GM21737 (cell line): ENCODE results near the gene CERK.
"Not testable (repeated sequence)": the region's sequence is repeated elsewhere in the genome, so short reads cannot be mapped to it uniquely, and the experiment has no call there.

ENCODE experiments used
- ATAC-seq: cut with Tn5 transposase; IDR thresholded peaks from one replicate; pipeline ENCODE4 v1.9.1; 2021; ENCODE audit warnings: mild to moderate bottlenecking, moderate library complexity; ENCODE audit not compliant: unreplicated experiment

CERK gene

DNA sequence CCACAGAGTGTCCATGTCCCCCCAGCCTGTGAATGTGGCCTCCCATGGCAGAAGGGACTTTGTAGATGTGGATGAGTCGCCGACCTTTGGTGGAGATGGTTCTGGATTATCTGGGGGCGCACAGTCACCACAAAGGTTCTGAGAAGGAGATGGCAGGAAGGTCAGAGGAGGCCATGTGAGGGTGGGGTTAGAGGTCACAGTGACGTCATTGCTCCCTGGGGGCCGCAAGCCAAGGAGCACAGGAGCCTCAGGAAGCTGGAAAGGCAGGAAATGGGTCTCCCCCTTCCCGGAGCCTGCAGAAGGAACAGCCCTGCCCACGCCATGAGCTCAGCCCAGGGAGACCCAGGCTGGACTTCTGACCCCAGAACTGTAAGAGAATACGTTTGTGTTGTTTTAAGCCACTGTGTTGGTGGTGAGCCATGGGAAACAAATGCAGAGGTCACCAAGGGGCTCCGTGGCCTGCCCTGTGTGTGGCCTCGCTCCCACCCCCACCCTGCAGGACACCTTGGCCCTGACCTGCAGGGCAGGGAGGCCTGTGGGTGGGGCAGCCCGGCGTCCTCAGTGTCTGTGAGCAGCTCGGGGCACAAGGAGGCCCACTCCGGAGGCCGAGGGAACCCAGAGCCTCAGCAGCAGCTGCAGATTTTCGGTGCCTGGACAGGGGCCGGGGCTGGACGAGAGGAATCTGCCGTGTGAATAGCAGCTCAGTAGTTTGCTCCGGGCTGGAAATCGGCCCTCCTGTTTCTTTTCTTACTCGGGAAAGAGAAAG, 85.8 kb downstream of the CERK start:
- no peak for ATAC-seq

GRCh38 chr22:46651316-46651715, 86.7 kb downstream of the CERK start:
- no peak for ATAC-seq

- no peak for ATAC-seq
Observed at GRCh38 chr22:46650078-46650810, 87.8 kb downstream of the CERK start.

DNA sequence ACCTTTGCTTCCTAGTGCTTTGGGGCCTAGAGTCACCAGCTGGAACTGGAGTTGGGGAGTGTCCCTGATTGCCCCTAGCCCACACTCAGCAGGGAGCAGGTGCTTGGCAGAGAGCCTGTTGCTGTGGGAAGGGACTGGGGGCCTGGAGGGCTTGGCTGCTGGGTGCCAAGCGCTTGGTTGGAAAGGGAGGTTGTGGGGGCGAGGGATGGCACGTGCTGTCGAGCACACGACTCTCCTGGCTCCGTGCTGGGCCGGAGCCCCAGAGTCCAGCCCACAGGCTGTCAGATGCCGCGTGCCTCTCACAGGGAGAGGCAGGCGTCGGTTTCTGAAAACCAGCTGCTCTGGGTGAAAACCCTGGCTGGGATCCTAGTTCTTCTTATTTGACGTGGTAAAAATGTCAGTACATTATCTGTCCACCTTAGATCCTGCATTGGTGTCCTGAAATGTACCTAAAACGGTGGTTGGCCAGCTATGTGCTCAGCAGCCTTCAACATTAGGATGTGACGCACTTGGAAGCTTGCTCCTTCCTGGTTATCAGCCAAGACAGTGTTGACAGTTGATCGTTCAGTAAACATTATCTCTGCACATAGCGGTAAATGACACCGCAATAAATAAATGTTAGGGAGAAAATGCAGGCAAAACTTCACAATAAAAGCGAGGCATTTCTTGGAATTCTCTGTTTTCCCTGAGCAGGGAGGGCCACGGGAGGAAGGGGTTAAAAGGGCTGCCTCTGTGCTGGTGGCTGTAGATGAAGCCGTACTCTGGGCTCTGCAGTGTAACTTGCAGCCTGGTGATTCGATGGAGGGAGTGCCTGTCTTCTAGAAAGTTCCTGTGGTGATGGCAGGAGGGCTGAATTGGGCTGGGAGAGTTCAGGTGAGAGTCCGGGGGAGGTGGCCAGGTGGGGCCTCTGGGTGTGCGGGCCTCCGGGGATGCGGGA, 88.6 kb downstream of the CERK start:
- ATAC-seq, result no peak

GRCh38 chr22:46648225-46648820, 89.7 kb downstream of the CERK start:
- ATAC-seq, result not testable (repeated sequence)

DNA sequence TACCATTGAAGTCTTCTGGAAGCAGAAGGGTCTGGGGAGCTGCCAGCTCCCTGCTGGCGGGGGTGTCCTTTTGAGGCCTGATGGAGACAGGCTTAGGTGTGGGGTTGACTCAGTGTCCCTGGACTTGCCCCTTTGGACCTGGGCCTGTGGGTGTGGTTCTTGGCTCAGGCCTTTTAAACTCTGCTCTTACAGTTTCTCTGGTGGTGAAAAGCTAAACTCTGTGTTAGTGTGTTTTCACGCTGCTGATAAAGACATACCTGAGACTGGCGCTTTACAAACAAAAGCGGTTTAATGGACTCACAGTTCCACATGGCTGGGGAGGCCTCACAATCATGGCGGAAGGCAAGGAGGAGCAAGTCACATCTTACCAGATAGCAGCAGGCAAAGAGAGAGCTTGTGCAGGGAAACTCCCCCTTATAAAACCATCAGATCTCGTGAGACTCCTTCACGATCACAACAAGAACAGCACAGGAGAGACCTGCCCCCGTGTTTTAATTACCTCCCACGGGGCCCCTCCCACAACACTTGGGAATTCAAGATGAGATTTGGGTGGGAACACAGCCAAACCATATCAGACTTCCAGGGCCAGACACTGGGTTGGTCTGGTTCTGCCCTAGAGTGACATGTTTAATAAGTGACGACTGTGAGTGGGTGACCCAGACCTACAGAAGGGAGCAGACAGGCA, 91.4 kb downstream of the CERK start:
- no peak for ATAC-seq

GRCh38 chr22:46642840-46643480, 95.1 kb downstream of the CERK start:
- not testable (repeated sequence) for ATAC-seq

DNA sequence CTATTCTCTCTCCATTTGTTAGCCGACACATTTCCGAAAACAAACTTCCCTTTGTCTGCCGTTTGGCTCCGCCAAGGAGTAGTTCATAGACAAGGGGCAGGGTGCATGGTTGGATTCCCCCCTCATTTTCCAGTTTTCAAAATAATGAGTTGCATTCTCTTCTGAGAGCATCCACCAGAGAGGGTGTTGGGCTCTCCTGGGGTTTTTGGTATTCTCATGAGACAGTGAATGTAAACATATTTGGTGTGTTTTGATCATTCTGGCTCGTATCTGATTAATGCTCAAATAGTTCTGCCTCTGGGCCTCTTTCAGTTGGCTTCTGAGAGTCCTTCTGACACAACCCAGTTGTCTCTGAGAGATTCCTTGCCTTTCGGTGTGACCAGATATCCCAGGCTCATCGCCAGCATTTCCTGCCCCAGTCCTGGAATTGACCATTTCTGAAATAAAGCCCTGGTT, 96.2 kb downstream of the CERK start:
- ATAC-seq, result no peak

DNA sequence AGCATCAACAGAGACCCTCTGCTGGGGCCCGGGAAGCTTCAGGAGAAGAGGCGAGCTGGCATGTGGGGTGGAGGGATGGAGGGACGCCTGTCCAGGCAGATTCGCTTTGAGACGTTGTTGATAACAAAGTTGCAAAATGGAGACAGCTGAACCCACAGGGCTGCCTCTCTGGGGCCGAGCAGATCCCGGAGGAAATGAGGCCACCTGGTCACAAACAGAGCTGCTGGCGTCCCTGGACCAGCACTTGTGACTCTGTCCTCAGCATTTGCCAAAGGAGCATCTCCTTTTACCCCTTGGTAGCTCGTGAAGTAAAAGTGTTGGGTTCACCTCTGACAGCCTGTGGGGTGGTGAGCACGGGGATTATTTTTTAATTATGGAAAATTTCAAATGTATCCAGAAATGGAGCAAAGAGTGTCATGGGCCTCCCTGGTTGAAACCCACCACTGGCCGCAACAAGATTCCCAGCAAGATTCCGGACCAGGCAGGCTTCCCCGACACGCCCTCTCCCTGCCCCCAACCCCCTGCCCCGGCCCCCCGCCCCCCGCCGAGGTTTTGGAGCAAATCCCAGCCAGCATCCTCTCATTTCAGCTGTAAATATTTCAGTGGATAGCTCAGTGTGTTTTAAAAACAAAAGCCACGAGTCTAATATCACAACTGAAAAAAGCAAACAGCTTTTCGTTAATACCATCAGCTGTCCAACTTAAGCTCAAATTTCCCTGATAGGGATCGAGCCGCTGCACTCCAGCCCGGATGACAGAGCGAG, 97.6 kb downstream of the CERK start:
- no peak for ATAC-seq

DNA sequence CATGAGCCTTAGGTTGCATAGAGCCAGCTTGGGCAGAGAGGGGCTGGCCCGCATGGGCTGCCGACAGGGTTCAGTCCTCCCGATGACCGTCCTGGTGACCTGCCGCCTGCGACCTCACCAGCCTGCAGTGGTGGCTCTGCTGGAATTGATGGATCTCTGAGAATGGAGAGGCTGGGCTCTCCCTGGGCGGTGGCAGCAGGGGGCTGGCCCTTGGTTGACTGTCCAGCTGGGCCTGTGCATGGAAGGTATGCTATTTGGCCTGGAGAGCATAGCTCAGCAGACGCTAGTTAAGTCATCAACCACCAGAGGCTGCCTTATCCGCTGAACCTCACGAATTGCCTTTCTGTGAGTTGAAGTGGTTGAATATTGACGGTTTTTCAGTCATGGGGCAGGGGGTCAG, 98.2 kb downstream of the CERK start:
- ATAC-seq, result no peak

DNA sequence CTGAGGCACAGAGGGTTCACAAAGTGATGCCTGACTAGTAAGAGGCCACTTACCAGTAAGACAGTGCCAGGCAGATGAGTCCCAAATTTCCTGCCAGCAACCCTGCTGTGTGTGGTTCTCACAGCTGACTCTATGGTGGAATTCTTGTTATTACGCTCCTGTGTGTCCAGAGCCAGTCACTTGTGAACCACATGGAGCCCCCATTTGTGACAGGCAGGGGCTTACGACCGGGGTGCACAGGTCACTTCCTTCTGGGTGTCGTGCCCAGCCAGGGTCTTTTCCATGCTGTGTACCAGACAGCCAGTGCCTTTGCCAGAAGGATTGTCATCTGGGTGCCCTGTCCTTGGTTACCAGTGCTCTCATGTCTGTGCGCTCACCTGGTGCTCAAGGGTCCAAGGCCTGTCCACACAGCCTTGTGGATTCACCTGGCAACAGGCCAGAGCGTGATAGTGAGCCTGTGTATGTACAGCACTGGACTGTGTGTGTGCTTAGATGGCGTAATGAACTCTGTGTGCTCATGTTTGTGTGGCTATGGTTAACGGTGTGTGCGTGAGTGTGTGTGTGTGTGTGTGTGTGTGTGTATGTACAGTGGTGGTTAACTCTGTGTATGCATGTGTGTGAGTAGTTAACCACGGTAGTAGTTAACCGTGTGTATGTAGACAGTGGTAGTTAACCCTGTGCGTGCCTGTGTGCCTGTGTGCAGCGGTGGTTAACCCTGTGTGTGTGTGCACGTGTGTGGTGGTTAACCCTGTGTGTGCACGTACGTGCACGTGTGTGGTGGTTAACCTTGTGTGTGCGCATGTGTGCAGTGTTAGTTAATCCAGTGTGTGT, 99.2 kb downstream of the CERK start:
- no peak for ATAC-seq

DNA sequence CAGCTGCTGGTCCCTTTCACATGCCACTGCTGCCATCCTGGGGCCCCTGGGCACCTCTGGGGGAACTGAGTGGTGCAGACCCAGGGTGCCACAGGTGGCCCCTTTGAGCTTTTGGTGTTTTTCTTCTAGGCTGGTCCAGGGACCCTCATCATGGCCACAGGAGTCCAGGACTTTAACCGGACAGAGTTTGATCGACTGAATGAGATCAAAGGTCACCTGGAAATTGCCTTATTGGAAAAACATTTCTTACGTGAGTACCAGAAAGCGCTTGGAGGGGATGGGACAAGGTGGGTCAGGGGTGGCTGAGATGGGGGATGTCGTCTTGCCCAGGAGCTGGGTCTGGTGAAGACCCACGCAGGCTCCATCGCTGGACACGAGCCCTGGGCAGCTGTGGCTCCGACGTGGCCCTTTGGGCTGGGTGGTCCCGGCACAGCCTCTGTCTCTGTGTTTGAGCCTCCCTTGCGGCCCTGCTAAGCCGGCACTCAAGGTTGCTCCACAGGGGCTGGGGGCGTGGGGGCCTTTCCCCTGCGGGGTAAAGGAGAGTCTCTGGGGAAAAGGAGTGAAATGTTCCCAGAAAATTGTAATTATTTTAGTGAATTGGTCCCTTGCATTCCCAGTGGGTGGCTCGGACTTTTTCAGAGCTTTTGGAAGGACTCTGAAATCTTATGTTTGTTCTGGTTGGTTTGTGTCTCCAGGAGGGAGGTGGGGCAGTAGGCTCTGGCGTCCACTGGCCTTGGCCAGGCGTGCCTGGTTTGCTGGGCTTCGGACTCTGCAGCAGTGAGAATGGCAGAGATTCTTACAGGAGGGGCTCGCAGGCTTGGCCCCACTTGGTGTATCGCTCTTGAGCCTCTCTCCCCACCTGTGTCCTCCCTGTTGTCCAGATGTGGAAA, 100.1 kb downstream of the CERK start:
- ATAC-seq, result no peak

DNA sequence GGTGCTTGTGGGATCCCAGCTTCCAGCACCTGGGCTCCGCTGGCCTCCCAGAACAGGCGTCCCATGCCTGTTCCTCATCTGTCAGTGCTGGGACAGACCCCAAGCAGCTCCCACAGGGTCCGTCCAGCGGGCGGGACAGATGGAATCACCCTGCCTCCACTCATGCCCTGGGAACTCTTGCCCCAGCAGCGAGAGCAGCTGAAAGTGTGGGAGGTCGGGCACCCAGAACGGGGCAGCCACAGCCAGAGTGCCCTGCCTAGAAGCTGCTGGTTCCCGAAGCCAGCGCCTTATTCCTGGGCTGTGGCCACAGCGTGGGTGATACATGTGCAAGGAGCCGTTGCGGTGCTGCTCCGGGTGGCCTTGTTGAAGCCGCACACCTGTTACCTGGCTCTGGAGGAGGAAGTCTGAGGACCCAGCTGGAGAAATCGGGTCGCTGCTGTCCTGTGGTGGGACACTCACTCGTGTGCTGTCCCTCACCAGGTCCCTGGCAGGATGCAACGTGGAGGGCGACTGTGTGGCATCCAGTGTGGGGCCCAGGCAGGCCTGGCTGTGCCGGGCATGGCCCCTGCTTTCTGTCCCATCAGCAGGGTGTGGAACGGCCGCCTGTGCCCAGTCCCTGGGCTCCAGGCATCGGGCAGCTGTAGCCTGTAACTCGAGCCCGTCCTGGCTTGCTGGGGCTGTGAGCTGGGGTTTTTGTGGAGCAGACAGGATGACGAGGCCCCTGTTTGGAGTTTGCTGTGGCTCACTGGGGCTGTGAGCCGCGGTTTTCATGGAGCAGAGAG, 101.6 kb downstream of the CERK start:
- ATAC-seq, result no peak

GRCh38 chr22:46635756-46636155, 102.3 kb downstream of the CERK start:
- no peak for ATAC-seq

DNA sequence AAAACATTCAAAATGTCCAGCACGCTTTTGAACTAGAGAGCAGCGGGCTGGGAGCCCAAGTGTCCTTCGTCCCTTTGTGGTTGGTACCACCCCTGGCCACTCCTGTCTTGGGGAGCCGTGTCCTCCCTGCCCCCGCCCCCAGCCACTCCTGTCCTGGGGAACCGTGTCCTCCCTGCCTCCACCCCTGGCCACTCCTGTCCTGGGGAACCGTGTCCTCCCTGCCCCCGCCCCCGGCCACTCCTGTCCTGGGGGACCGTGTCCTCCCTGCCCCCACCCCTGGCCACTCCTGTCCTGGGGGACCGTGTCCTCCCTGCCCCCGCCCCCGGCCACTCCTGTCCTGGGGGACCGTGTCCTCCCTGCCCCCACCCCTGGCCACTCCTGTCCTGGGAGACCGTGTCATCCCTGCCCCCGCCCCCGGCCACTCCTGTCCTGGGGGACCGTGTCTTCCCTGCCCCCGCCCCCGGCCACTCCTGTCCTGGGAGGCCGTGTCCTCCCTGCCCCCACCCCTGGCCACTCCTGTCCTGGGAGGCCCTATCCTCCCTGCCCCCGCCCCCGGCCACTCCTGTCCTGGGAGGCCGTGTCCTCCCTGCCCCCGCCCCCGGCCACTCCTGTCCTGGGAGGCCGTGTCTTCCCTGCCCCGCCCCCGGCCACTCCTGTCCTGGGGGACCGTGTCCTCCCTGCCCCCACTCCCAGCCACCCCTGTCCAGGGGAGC, 102.9 kb downstream of the CERK start:
- not testable (repeated sequence) for ATAC-seq
